Activated gamma-delta T cell treated with Interleukin-2 at 50 U/mL for 16 hours (primary cell): ENCODE data around the gene ZNF222.

Experiments used
- DNase-seq: peaks from one replicate; pipeline ENCODE4 v3.0.0-alpha.2; 2020

The ZNF222 gene

GRCh38 chr19:44025217-44025936, at the start of gene ZNF222:
TSS of gene ZNF222 (plus strand) at chr19:44025379. CDS start at chr19:44025437, 58 bp downstream.
- DNase-seq = peak; percentile 71

DNA sequence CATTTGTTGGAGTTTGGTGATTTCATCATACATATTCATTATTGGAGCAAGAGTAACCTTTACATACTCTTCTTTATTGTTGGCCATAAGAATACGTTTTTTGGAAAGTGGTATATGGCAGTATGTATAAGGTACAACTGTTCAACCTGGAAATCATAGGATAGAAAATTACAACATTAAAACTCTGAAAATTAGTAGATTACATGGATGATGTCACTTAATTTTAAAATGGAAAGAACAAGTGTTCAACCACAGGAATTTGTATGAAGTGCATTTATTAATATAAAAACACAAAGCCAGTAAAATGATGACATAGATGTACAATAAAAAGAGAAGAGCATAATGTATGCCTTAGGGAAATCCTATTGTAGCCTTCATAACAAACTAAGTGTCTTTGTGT, 48.4 kb upstream of the ZNF222 start:
- DNase-seq = no peak

DNA sequence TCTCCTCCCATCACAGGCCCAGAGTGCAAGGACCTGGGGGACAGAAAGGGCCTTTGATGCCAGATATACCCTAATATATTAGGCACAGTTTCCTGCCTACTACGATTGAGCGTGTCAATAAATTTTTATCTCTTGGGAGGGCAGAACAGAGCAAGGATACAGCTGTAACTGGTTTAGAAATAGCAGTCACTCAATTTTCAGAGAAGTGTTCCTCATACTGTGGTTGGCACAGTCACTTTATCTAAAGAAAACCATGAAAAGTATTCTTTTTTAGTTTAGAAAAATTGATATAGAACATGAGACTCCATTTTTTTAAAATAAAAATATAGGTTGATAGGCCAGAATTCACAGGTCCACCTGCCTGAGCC, 41.7 kb upstream of the ZNF222 start:
- DNase-seq = no peak

- DNase-seq = peak; percentile 61
Observed at GRCh38 chr19:43983912-43984686, 41.1 kb upstream of the ZNF222 start, which contains the start of gene ZNF155. TSS of gene ZNF155 (plus strand) at chr19:43984188. CDS start at chr19:43988544, 4,356 bp downstream.

- no peak for DNase-seq
Observed at GRCh38 chr19:43984687-43985000, 40.5 kb upstream of the ZNF222 start.

GRCh38 chr19:43997631-43998290, 27.4 kb upstream of the ZNF222 start:
- no peak for DNase-seq

DNA sequence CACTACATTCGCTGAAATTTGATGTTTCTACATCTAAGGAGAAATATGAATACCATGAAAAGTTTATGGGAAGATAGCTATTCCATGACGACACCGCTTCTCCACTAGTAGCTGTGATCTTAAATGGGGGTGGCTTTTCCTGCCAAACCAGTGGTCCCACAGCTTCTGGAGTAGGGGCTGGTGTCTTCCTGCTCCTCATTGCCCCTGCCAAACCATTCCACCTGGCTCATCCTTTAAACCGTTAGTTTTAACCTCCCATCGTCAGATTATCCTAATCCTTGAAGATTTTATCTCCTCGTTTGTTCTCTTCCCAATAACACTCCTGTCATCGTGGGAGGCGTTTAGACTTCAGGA, 23.0 kb upstream of the ZNF222 start:
- no peak for DNase-seq

- DNase-seq = peak; percentile 81
Observed at GRCh38 chr19:44002566-44003460, 22.4 kb upstream of the ZNF222 start, which contains the start of gene ZNF230. TSS of gene ZNF230 (plus strand) at chr19:44002957. CDS start at chr19:44007079, 4,122 bp downstream.

GRCh38 chr19:44003461-44004009, 21.6 kb upstream of the ZNF222 start:
- DNase-seq = no peak

DNA sequence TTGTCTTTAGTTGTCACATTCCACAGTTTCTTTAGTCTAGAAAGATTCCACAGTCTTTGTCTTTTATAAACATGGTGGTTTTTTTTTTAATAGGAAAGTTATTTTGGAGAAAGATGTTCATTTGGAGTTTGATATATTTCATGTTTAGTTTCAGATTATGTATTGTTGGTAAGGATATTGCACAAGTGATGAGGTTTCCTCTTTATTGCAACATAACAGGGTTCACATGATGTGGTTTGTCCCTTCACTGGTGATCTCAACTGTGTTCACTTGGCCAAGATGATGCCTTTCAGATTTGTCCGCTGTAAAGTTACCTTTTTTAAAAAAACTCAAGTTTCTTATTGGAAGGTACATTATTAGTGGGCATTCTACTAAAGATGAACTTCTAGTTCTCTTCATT, 19.2 kb upstream of the ZNF222 start:
- DNase-seq = no peak

GRCh38 chr19:44007473-44007872, 17.7 kb upstream of the ZNF222 start:
- DNase-seq = no peak

DNA sequence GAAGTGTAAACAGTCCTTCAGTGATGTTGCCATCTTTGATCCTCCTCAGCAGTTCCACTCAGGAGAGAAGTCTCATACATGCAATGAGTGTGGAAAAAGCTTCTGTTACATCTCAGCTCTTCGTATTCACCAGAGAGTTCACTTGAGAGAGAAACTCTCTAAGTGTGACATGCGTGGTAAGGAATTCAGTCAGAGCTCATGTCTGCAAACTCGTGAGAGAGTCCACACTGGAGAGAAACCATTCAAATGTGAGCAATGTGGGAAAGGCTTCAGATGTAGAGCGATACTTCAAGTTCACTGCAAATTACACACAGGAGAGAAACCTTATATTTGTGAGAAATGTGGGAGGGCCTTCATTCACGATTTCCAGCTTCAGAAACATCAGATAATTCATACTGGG, 14.7 kb upstream of the ZNF222 start:
- no peak for DNase-seq

GRCh38 chr19:44019498-44019897, 5.7 kb upstream of the ZNF222 start:
- no peak for DNase-seq

DNA sequence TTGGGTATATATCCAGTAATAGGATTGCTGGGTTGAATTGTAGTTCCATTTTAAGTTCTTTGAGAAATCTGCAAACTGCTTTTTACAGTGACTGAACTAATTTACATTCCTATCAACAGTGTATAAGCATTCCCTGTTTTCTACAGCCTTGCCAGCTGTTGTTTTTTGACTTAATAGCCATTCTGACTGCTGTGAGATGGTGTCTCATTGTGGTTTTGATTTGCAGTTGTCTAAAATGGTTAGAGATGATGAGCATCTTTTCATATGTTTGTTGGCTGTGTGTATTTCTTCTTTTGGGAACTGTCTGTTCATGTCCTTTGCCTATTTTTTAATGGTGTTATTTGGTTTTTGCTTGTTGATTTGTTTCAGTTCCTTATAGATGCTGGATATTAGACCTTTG, 4.0 kb upstream of the ZNF222 start:
- no peak for DNase-seq

- DNase-seq = no peak
Observed at GRCh38 chr19:44024900-44025216, 321 bp upstream of the ZNF222 start.

- no peak for DNase-seq
Observed at GRCh38 chr19:44026622-44027021, 1.4 kb downstream of the ZNF222 start.

GRCh38 chr19:44032001-44032610, 6.9 kb downstream of the ZNF222 start:
- DNase-seq = no peak

- DNase-seq = no peak
Observed at GRCh38 chr19:44042147-44042546, 17.0 kb downstream of the ZNF222 start.

DNA sequence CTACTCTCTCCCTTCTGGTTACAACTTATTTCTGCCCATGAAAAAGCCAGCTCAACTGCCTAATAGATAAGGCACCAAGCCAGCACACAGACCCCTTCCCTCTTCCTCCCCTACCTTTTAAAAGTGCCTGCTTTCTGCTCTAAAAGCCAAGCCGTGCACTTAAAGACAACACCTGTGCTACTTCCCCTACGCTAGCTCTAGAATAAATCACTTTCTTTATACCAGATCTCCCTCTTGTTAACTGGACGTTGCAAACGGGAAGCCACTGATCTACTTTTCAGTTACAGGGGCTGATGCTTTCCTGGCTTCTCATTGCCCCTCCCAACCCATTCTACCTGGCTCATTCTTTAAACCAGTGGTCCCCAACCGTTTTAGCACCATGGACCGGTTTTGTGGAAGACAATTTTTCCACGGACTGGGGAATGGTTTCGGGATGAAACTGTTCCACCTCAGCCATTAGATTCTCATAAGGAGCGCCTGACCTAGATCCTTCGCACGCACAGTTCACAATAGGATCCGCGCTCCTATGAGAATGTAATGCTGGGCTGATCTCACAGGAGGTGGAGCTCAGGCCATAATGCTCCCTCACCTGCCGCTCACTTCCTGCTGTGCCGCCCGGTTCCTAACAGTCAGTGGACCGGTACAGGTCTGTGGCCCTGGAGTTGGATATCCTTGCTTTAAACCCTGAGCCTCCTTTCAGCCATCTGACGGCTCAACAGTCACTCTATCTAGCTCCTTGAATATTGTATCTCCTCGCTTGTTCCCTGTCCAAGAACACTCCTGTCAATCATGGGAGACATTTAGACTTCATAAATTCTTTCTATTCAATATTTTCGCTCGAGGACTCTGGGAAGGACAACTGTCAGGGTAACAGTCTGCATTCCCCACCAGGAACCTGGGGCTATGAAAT, 25.8 kb downstream of the ZNF222 start:
- DNase-seq = no peak

DNA sequence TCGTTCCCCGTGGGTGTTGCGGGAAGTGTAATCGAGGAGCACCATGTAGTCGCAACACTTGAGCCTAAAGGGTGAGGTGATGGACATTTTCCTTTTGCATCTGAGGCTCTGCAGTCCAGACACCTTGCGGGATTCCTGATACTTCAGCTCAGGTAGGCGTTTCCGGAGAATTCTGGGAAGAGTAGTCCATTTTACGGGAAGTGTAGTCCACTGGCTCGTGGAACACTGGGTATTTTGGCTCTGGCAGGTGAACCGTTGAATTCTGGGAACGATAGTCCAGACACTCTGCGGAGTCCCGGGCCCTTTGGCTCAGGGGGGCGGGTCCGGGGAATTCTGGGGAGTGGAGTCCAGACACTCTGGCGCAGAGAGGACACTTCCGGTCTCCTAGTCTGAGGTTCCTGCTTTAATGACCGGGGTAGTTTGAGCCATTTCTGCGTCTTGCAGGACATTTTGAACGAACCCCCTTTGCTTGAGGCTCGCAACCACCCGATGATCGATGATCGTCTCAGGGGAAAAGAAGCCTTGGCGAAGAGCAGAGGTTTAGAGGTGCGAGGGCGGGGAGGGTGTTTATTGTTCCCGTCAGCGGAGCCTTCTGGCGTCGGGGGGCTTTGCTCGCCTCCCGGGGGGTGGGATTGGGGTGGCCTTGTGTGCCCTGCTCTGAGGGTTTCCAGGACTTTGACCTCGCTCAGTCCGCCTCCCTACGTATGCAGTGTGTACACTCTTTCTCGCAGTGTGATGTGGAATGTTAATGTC, 26.6 kb downstream of the ZNF222 start, which contains the start of gene ZNF223:
Gene ZNF223, plus strand, starts transcription at position 387 of the 753 bp plus-strand sequence. CDS start 3,141 bp downstream, outside the sequence.
- peak; percentile 69 for DNase-seq
